Left lung (tissue), 10 donors: ENCODE results near the gene SCAPER. TPM values are rescaled to one million over a fixed set of nuclear protein-coding genes. Genes with fewer than 3 reads are reported as not detected.

Experiments used
- ATAC-seq: fragments of 200-7000 bp; cut with Tn5 transposase; one replicate; pipeline ENCODE4 v1.9.1; 2020; ENCODE audit warnings: moderate library complexity
- DNase-seq, 4 donors: peaks; one replicate each; pipeline ENCODE4 v3.0.0-alpha.2; 2013 to 2020
- H3K27ac ChIP-seq, 2 donors: fragments of 200-600 bp; sonication (generic) in 1 of 2; one replicate each; pipeline versions ENCODE4 v1.5.0 to v1.8.0; 2020 to 2021
- H3K27me3 ChIP-seq, 2 donors: fragments of 200-600 bp; sonication (generic) in 1 of 2; one replicate each; pipeline versions ENCODE4 v1.5.0 to v1.8.0; 2020 to 2021
- H3K36me3 ChIP-seq, 2 donors: fragments of 200-600 bp; sonication (generic) in 1 of 2; one replicate each; pipeline versions ENCODE4 v1.5.0 to v1.8.0; 2020 to 2021
- H3K4me1 ChIP-seq, 2 donors: fragments of 200-600 bp; one replicate each; pipeline ENCODE4 v1.8.0; 2021
- H3K4me3 ChIP-seq, 2 donors: fragments of 200-600 bp; sonication (generic) in 1 of 2; one replicate each; pipeline versions ENCODE4 v1.5.0 to v1.8.0; 2020 to 2021; ENCODE audit warnings: mild to moderate bottlenecking in 1 of 2
- H3K9me3 ChIP-seq, 2 donors: fragments of 200-600 bp; sonication (generic) in 1 of 2; one replicate each; pipeline versions ENCODE4 v1.5.0 to v1.8.0; 2020 to 2021
- intact Hi-C, 2 donors: fragments of 100-400 bp; cut with DNase I; formaldehyde crosslinking; loops; one replicate each; pipeline versions ENCODE4 v1.11.2 to v1.14.2; 2022
- polyA plus RNA-seq, 6 donors: library from polyadenylated mRNA; unstranded; fragments of 120-200 nt; gene quantifications; one replicate each; pipeline ENCODE4 v1.2.1, GENCODE V29; 2013; ENCODE audit not compliant: insufficient read length in 6 of 6
- total RNA-seq, 2 donors: library from RNA; stranded (reverse); fragmentation: NEBNext Ultra II Directional; extraction: Animal tissue kit (Norgen Biotek cat#: 25700); gene quantifications; one replicate each; pipeline ENCODE4 v1.2.1, GENCODE V29; 2021
- TF ChIP-seq, protein P1 (sequence below), 2 donors: fragments of 200-600 bp; sonication (generic) in 1 of 2; IDR thresholded peaks; one replicate each; pipeline versions ENCODE4 v1.5.0 to v1.8.0; 2021; ENCODE audit warnings: antibody characterized with exemption in 2 of 2
- donor health status: DM: no; HTN: yes; CAD: no.
- donor health status: DM: no; HTN: no; CAD: no.

Gene SCAPER
- total and polyA plus RNA-seq, 8 donors, result 18.3 to 30.0 (median 26.6) TPM

DNA sequence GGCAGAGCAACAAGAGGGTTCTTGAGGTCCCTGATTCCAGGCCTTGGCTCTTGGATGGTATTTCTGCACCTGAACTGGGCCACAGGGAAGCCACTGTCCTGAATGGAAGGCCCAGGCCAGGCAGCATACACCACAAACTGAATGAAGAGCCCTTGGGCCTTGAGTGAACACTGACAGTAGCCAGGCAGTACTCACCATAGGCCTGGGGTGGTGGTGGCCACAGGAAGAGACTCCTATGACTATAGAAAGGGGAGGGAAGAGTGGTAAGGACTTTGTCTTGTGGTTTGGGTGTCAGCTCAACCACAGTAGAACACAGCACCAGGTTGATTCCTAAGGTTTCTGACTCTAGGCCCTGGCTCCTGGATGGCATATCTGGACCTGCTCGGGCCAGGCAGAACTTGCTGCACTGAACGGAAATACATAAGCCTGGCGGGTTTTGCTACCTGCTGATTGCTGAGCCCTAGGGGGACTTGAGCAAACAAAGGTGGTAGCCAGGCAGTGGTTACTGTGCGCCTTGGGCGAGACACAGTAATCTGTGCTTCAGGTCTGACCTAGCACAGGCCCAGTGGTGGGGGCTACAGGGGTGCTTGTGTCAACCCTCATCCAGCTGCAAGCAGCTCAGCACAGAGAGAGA is 327.1 kb downstream of the SCAPER start:
- Histone ChIP-seq H3K4me3 (no peak overlapping the region), H3K4me1 (peaks cover 0 to 7% of the 10 kb centered on the region in 2 donors), H3K27ac (no peak overlapping the region), H3K36me3 (no peaks in the 10 kb centered on the region), H3K9me3 (peaks cover 0 to 24% of the 10 kb centered on the region in 2 donors), H3K27me3 (no peaks in the 10 kb centered on the region)
- ATAC-seq (no peak), DNase-seq (no peak)
- TF ChIP-seq, protein P1, sequence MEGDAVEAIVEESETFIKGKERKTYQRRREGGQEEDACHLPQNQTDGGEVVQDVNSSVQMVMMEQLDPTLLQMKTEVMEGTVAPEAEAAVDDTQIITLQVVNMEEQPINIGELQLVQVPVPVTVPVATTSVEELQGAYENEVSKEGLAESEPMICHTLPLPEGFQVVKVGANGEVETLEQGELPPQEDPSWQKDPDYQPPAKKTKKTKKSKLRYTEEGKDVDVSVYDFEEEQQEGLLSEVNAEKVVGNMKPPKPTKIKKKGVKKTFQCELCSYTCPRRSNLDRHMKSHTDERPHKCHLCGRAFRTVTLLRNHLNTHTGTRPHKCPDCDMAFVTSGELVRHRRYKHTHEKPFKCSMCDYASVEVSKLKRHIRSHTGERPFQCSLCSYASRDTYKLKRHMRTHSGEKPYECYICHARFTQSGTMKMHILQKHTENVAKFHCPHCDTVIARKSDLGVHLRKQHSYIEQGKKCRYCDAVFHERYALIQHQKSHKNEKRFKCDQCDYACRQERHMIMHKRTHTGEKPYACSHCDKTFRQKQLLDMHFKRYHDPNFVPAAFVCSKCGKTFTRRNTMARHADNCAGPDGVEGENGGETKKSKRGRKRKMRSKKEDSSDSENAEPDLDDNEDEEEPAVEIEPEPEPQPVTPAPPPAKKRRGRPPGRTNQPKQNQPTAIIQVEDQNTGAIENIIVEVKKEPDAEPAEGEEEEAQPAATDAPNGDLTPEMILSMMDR (IDR thresholded peaks at IDR 0.05), result no peak
- intact Hi-C loops, result no loop called here

DNA sequence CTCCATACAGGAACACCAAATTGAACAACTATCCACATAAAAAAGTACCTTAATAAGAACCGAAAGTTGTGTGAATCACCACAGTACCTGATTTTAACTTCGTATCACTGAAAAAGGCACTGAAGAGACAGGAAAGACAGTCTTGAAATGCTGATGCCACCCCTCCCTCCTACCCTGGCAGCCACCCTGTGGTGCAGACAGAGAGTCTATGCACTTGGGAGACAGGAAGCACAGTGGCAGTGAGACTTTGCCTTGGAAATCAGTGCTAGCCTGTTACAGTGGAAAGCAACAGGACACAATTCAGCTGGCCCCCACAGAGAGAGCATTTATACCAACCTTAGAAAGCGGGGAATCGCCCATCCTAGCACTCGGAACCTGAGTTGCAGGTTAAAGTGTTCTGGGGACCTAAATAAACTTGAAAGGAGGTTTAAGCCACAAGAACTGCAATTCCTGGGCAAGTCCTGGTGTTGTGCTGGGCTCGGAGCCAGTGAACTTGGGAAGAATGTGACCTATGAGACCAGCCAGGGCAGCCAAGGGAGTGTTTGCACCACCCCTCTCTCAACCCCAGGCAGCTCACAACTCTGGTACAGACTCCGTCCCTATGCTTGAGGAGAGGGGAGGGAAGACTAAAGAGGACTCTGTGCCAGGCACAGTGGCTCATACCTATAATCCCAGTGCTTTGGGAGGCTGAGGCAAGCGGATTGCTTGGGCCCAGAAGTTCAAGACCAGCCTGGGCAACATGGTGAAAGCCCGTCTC is 328.4 kb downstream of the SCAPER start:
- no peak overlapping the region for H3K27ac ChIP-seq
- intact Hi-C loops, result no loop called here
- TF ChIP-seq, protein P1 (IDR thresholded peaks at IDR 0.05), result no peak
- peaks cover 0 to 13% of the 10 kb centered on the region in 2 donors for H3K9me3 ChIP-seq
- H3K36me3 ChIP-seq, result no peaks in the 10 kb centered on the region
- no peaks in the 10 kb centered on the region for H3K27me3 ChIP-seq
- H3K4me3 ChIP-seq, result no peak overlapping the region
- peaks cover 0 to 7% of the 10 kb centered on the region in 2 donors for H3K4me1 ChIP-seq
- DNase-seq (peak in 3 of 4 donors; percentile 72 to 82 (median 78)), ATAC-seq (peak; percentile 99)

DNA sequence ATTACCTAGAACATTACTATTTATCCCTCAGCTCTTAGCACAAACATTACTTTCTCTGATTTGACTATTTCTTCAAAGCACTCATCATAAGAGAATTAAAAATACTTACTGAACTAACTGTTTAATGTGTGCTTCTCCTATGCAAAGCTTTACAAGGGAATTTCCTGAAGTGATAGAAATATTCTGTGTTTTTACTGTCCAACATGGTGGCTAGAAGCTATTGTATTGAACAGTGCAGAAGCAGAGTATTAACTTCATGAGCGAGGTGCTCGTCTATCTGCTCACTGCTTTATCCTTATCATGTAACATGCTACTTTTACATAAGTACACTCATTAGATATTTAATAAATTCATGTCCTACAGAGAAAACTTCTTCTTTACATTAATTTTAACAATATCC is 329.5 kb downstream of the SCAPER start:
- H3K36me3 ChIP-seq, result no peaks in the 10 kb centered on the region
- no peak overlapping the region for H3K27ac ChIP-seq
- H3K4me3 ChIP-seq, result no peak overlapping the region
- TF ChIP-seq, protein P1 (IDR thresholded peaks at IDR 0.05), result no peak
- ATAC-seq (no peak), DNase-seq (no peak)
- H3K9me3 ChIP-seq, result peaks cover 0 to 3% of the 10 kb centered on the region in 2 donors
- peaks cover 0 to 7% of the 10 kb centered on the region in 2 donors for H3K4me1 ChIP-seq
- H3K27me3 ChIP-seq, result no peaks in the 10 kb centered on the region
- intact Hi-C loops, result no loop called here

DNA sequence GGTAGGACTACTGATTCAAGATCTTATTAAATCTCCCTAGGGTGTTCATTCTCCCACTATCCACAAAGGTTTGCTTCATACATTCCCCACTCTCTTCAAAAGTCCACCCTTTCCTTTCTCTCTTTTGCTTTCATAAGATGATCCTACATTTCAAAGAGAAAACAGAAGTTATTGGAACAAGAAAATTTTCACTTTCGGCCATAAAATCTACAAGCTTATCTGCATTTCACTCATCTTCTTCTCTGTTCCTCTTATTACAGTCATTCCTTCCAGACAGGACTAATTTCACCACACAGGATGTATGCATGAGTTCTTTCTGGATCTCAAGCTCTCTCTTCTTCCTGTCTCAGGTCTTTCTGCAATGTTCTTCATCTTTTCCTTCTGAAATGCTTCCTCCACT is 329.9 kb downstream of the SCAPER start:
- Histone ChIP-seq H3K27ac (no peak overlapping the region), H3K36me3 (no peaks in the 10 kb centered on the region), H3K4me3 (no peak overlapping the region), H3K27me3 (no peaks in the 10 kb centered on the region), H3K9me3 (peaks cover 0 to 3% of the 10 kb centered on the region in 2 donors), H3K4me1 (peaks cover 0 to 7% of the 10 kb centered on the region in 2 donors)
- TF ChIP-seq, protein P1 (IDR thresholded peaks at IDR 0.05), result no peak
- ATAC-seq (no peak), DNase-seq (no peak)
- intact Hi-C loops, result no loop called here

DNA sequence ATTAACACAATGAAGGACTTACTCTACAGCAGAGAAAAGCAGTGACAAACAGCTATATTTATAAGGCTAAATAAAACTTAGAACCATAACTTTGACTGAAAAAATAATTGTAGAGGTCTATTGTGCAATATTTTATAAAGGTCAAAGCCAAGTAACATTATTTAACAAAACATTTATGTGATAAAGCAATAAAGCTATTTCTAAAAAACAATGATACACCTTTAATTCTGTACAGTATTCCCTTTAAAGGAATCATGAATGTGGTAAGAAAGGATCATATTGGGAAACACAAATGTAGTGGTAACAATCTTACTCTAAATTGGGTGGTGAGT is 332.2 kb downstream of the SCAPER start:
- DNase-seq, result no peak
- Histone ChIP-seq H3K4me3 (no peak overlapping the region), H3K36me3 (no peaks in the 10 kb centered on the region), H3K27ac (no peak overlapping the region), H3K27me3 (no peaks in the 10 kb centered on the region), H3K4me1 (peaks cover 0 to 7% of the 10 kb centered on the region in 2 donors), H3K9me3 (peaks cover 0 to 5% of the 10 kb centered on the region in 2 donors)
- ATAC-seq, result no peak
- TF ChIP-seq, protein P1 (IDR thresholded peaks at IDR 0.05), result no peak
- intact Hi-C loops, result no loop called here
